GM19240 (cell line): ENCODE results near the gene APOL2.
"Not testable (repeated sequence)": the region's sequence is repeated elsewhere in the genome, so short reads cannot be mapped to it uniquely, and the experiment has no call there.

Experiments used
- DNase-seq: peaks from one replicate; pipeline ENCODE4 v3.0.0; 2011; ENCODE audit warnings: low spot score; ENCODE audit not compliant: insufficient read length

The APOL2 gene

GRCh38 chr22:36263216-36263673 lies 23.9 kb upstream of the APOL2 start:
- DNase-seq, result not testable (repeated sequence)

GRCh38 chr22:36262307-36262706 lies 23.0 kb upstream of the APOL2 start:
- not testable (repeated sequence) for DNase-seq

DNA sequence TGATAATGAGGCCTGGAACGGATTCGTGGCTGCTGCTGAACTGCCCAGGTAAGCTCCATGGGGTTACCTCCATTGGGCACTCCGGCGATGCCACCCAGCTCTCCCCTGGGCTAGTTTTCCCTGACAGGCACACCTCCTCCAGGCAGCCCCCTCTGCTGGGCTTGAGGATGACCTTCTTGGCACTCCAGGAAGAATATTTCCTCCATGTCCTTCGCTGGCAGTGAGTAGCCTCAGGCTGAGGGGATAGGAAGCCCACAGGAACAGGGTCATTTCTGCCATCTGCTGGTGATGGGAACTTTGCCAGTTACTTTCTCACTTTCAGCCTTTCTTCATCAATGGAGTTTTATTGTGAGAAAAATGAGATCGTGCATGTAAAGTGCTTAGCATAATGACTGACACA lies 22.3 kb upstream of the APOL2 start:
- DNase-seq, result not testable (repeated sequence)

DNA sequence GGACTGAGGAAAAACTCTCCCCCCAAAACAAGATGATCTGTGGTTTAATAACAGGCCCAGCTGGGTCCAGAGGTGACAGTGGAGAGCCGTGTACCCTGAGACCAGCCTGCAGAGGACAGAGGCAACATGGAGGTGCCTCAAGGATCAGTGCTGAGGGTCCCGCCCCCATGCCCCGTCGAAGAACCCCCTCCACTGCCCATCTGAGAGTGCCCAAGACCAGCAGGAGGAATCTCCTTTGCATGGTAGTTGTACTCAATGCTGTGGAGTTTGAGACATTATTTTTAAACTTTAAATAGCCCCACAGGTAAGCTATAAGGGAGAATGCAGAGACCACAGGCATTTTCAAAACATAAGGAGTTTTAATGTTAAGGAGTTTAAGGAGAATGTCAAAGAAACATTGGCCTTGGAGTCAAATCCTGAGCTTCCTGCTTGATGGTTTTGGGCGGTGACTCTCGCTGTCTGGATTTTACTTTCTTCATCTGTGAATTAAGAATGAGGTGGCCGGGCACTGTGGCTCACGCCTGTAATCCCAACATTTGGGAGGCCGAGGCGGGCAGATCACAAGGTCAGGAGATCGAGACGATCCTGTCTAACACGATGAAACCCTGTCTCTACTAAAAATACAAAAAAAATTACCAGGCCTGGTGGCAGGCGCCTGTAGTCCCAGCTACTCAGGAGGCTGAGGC lies 20.4 kb upstream of the APOL2 start:
- no peak for DNase-seq

DNA sequence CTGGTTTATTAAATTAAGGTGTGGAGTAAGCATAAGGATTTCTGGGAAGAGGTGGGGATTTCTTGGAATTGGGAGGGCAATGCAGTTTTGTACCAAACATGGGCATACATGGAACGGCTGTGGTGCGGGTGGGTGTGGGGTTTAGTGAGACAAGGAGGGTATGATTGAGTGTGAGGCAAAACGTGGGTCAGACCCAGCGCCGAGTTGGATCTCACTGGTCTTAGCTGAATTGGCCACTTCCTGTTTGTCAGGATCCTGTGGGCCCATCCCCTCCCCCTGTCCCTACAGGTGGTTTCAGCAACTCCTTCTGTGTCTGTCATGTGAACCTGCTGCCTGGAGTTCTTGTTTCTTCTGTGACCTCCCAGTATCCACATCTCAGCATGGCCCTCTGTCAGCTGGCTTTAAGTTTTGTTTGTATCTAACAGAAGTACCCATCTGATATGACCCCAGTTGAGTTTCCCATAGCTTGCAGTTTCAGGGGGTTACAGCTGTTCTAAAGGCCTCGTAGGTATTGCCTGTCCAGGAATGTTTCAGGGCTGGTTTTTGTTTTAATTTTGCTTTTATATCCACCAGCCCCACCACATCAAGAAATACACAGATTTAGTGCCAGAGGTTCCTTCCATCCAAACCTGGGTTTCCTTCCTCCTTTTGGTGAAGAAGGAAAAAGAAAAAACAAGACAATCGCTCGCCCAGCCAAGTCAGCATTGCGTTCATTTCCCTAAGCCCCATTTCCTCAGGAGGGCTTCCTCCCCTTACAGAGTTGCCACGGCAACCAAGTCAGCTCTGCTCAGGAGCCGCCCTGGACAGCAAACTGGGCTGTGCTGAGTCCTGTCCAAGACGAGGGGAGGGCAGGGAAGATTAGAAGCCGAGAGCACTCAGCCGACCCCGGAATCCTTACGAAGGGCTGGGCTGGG lies 19.6 kb upstream of the APOL2 start:
- no peak for DNase-seq

DNA sequence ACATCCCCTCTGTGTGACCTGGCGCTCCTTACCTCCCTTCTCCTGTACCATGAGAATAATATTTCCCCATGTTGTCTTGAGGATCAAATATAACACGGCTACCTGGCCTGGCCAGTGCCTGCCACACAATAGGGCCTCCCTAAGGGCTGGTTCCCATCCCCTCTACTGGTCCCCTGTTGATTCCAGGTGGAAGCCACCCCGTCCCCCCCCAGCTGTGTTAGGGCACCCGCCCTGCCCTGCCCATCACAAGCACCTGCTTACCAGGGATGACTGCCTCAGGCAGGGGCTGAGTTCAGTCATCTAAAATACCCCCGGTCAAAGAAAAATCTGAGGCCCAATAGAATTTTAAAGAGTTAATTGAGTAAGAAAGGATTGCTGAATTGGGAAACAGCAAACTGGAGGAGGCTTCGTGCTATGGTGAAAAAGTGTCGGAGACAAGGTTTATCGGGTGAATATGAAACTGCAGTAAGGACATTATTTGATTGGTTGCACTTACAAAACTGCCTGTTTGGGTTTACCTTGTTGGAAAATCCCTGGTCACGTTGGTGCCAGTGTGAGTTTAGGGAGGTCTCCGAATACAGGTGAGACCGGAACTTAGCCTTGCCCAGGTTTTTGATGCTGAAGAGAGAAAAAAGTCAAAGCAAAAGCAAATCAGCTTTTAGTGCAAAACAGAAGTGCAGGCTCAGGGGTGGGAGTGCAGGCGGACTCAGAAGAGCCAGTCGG lies 18.8 kb upstream of the APOL2 start:
- DNase-seq, result no peak

GRCh38 chr22:36257308-36257707 lies 18.0 kb upstream of the APOL2 start:
- DNase-seq, result no peak

DNA sequence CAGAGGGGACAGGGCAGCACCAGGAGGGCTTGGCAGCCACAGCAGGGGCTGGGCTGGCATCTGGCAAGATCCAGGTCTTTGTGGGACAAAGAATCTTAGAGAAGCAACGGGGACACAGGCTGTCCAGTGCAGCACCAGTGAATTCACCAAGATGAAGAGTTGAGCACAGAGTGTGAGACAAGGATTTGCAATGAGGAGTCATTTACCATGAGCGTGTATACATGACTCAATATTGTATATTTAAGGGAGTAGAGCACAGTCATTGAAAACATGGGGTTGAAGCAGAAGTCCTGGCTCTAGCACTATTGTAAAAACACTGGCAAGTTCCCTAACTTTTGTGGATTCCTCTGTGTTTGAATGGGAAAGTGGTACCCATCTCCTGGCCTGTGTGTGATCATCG lies 17.2 kb upstream of the APOL2 start:
- DNase-seq, result no peak

DNA sequence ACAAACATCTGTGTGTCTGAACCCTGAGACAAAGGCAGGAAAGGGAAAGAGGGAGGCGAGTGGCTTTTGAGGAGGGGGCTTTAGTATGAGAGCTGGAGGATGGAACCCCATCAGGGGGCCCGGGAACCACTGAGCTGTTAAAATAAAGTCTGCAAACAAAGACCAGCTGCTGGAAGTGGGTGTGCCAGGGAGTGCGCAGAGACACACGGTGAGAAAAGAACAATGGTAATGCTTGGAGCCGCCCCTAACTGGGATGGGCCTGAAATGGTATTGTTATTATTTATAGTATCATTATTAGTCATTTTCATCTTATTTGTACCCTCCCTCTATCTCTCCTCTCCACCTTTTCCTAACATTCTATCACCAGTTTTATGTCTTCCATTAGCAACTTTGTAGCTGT lies 16.2 kb upstream of the APOL2 start:
- not testable (repeated sequence) for DNase-seq

DNA sequence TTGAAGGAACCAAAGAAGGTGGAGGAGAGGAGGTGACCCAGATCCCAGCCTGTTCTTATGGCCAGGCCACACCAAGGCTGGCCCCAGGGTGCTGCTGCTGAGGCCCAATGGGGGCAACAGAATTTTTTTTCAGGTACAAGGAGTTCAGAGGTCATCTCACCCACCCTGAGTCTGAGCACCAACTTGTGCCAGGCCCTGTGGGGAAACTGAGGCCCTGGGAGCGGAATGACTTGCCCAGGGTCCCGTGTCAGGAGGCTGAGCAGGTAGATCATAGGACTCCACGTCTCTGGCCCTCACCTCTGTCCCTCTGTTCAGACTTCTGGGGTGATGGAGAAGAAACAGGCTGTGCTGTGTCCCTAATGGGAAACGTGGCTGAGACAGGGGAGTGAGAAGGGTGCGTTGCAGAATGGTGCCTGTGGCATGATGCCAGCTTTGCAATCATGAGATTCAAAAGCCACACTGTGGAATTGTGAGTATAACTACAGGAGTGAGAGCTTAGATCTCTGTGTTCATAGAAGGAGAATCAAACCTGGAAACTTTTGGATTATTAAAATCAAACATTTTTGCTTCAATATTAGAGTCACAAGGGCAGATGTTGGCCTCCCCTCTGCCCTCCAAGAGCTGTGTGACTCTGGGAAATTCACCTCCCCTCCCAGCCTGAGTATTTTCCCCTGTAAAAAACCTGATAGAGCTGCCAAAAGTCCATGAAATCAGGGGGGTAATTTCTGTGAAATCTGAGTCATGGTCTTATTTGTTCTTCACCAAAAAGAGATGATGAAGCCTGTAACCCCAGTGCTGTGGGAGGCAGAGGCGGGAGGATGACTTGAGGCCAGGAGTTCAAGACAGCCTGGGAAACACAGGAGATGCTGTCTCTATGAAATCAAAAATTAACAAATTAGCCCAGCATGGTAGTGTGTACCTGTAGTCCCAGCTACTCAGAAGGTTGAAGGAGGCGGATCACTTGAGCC lies 14.5 kb upstream of the APOL2 start:
- no peak for DNase-seq

GRCh38 chr22:36252754-36253522 lies 13.6 kb upstream of the APOL2 start, which contains the start of gene APOL1:
TSS of gene APOL1 (plus strand) at chr22:36253133. CDS start at chr22:36254956, 1,823 bp downstream.
- DNase-seq, result peak; percentile 38

- not testable (repeated sequence) for DNase-seq
Observed at GRCh38 chr22:36251979-36252608, 12.8 kb upstream of the APOL2 start.

DNA sequence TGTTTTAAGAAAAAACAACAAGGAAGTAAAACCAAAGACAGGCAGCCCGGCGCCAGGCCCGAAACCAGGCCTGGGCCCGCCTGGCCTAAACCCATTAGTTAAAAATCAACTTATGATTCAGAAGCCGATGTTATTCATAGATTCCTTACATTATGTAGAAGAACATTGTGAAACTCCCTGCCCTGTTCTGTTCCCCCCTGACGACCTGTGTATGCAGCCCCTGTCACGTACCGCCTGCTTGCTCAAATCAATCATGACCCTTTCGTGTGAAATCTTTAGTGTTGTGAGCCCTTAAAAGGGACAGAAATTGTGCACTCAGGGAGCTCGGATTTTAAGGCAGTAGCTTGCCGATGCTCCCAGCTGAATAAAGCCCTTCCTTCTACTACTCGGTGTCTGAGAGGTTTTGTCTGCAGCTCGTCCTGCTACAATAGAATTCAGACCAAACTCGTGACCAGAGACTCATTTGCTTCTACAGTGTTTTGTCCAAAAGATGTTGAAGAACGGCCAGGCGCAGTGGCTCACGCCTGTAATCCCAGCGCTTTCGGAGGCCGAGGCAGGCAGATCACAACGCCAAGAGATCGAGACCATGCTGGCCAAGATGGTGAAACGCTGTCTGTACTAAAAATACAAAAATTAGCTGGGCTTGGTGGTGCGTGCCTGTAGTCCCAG lies 11.1 kb upstream of the APOL2 start:
- DNase-seq, result not testable (repeated sequence)

DNA sequence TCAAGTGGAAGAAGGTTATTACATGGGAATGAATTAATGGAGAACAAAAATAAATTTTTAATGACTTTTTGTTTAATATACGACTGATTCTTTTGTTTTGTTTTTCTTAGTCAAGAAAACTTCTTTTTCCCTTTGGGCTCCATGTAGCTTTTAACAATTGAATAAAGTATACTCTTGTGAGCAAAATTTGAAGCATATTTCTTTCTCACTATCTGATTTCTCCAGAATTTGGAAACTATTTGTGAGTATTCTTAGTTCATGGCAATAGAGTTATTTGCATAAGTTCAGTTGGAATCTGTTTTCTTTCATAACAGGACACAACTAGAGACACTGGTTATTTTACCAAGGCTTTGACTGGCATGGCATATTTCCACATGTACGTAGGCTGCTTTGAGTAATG lies 9.8 kb upstream of the APOL2 start:
- DNase-seq, result no peak

- no peak for DNase-seq
Observed at GRCh38 chr22:36247955-36248354, 8.6 kb upstream of the APOL2 start.

GRCh38 chr22:36246718-36247117 lies 7.4 kb upstream of the APOL2 start:
- no peak for DNase-seq

- DNase-seq, result no peak
Observed at GRCh38 chr22:36245805-36246356, 6.6 kb upstream of the APOL2 start.
